Measurements from ENCODE around the gene THYN1.

The THYN1 gene

DNA sequence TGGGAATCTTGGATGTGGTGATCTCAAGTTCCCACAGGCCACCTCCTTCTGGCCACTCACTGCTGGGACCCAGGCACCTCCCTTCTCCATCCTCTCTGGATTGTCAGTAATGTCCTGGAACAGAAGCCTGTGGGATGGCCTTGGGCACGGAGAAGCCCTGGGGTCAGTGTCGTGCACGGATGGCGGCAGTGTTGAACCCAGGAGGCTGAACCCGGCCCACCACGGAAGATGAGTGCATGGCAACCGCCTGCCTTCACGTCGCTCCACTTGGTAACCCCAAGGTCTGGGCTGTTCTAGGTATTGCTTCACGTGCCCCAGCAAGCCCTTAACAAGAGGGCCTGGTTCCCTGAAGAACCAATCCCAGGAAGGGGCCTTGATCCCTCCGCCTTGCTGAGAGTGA lies 7.1 kb downstream of the THYN1 start:
- DNase-seq, result no peak

DNA sequence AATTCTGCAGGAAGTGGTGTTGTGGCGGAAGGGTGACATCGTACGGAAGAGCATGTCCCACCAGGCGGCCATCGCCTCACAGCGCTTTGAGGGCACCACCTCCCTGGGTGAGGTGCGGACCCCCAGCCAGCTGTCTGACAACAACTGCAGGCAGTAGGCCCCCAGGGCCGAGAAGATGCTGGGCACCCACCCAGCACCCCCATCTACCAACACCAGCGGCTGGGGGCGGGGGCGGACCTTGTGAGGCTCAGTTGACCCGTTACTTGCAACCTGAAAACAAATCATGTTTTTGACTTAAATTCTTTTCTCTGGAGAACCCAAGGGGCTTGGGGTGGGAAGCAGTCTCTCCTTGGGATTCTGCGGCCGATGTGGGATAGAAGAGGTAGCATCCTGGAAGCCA lies 7.7 kb downstream of the THYN1 start:
- no peak for DNase-seq

DNA sequence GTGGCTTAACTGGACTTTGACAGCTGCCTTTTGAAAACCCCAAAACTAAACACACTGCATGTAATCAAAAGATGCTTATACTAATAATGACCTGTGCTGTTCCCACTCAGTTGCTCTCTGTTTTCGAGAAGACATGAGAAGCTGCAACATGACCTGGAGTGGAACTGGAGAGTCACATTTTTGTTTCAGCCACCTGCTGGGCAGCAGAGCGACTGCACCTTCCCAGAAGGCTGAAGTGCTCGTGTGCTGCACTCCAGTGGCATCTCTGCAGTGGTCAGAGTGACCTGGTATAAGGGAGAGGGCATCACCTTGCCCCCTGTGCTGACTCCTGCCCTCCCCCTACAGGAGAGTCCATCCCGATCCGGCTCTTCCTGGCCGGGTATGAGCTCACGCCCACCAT lies 8.6 kb downstream of the THYN1 start:
- DNase-seq, result no peak

DNA sequence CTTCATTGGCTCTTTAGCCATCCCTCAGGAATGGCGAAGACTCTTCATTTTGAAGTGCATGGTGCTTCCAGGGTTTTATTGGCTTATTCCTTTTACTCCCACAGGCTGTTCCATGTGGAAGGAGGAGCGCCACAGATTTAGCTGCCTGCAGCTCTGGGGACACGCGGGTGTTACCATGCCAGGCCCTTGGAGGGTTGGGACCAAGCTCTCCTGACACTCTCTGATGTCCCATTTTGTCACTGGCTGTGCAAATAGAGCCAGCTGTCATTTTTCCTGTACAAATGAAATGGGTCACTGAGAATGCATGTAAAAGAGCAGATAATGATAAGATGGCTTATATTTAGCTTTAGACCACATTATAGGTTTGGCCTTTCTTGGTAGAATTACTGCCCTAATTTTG lies 9.2 kb downstream of the THYN1 start:
- DNase-seq, result no peak

DNA sequence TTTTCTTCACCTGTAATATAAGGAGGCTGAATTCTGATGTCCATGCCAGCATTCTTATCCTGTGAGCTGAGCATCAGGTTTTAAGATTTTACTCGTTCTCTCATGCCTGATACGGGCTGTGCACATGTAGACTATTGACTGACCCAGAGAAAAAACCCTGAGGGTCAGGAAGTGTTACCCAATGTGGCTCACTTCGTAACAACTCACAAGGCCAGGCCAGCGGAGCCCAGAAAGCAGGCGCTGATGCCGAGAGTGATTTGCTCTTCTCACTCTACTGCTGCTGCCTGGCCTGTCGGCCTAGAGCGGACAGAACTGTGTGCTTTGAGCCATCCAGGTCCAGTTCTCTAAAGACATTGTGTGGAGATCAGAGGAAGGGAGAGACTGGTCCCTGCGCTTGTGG lies 10.8 kb downstream of the THYN1 start:
- no peak for DNase-seq

DNA sequence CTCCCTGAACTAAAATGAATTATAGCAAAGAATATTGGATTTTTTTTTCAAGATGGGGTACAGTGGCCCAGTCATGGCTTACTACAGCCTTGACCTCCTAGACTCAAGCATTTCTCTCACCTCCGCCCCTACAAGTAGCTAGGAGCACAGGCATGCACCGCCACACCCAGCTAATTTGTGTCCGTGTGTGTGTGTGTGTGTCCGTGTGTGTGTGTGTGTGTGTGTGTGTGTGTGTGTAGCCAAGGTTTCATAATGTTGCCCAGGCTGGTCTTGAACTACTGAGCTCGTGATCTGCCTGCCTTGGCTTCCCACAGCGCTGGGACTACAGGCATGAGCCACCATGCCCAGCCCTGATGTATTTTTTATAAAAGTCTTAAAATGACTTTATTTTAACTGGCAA lies 12.6 kb downstream of the THYN1 start:
- DNase-seq, result no peak

DNA sequence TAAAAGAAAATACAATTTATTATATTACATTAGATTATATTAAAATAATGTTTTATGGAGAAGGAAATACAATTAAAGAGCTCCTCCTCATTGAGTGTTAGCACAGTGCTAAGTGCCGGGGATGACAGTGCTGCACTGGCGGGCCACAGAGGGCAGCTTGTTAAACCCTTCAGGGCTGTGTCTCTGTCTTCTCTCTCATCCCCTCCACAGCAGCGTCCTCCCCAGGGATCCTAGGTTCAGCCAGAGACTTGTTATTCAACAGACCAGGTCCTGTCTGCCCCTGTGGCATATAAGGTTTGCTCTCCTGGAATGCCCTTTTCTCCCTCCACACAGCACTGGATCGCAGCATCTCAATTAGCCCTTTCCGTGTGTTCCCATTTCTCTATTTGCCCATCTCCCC lies 14.2 kb downstream of the THYN1 start:
- DNase-seq, result no peak

DNA sequence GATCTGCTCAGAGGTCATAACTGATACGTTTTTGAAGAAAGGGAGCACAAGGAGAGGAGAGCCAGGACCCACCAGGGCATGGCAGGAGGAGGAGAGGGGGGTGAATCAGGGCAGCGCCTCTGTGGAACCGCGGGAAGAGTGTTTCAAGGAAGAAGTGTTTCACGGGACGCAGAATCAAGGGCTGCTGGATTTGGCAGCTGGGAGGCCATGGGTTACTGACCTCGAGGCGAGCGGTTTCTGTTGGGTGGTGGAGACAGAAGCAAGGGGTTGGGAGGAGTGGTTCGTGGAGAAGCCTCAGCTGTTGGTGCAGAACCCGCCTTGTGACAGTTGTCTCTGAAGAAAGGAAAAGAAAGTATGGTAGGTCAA lies 15.6 kb downstream of the THYN1 start:
- DNase-seq, result no peak

DNA sequence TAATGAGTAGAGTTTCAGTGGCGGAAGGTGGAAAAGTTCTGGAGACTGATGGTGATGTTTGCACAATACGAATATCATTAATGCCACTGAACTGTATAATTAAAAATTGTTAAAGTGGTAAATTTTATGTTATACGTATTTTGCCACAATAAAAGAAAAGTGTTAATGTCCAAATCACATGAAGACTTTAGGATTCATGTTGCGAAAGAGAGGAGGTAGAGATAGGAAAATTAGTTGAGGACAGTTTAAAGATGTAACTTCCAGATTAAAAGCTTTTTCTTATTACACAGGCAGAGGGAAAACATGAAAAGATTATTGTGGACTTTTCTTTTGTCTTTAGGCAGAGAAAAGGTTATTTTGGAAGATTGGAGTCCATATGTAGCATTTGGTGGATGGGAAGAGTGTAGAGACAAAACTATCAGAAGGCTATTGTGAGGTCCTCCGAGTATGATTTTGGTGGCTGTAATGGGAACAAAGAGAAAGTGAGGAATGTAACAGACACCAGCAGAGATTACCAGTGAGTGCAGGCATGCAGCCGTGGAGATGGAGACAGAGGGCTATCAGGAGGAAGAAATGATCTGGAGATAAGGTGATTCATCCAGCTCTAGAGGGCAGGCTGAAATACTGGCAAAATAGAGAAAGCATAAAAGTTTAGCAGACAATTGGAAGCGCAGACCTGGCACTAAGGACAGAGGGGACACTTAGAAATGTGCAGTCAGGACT lies 16.2 kb downstream of the THYN1 start:
- no peak for DNase-seq

DNA sequence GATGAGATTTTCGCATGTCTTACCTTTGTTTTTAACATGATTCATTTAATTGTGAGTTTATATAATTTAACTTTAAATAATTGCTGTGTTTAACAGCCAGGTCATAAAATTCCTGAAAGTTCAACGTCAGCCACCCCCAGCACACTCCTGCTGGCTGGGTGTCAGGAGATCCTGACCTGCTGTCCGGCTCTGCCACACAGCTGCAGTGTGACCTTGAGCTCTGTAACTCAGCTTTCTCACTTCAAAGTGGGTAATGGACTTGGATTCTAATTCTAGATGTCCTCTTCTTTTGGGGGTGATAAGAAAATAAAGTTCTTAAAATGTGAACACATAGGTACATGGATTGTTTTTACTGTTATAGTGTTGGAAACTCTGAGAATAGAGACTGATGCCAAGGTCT lies 17.8 kb downstream of the THYN1 start:
- no peak for DNase-seq

DNA sequence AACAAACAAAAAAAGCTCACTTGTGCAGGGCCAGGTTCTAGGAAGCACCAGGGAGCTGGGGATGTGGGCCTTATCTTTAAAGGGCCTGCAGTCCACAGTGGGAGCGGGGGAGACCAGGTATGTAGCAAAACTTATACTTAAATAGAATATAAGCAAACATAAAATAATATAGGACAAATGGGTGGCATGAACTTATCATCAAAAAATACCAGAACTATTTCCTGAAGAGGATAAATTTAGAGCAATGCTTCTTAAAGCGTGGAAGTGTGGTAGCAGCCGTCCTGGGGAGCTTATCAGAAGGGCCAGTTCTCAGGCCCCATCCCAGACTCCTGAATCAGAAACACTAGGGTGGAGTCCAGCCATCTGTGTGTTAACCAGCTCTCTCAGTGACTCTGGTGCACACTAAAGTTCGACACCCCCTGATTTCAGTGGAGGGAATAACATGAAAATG lies 19.4 kb downstream of the THYN1 start:
- DNase-seq, result no peak

DNA sequence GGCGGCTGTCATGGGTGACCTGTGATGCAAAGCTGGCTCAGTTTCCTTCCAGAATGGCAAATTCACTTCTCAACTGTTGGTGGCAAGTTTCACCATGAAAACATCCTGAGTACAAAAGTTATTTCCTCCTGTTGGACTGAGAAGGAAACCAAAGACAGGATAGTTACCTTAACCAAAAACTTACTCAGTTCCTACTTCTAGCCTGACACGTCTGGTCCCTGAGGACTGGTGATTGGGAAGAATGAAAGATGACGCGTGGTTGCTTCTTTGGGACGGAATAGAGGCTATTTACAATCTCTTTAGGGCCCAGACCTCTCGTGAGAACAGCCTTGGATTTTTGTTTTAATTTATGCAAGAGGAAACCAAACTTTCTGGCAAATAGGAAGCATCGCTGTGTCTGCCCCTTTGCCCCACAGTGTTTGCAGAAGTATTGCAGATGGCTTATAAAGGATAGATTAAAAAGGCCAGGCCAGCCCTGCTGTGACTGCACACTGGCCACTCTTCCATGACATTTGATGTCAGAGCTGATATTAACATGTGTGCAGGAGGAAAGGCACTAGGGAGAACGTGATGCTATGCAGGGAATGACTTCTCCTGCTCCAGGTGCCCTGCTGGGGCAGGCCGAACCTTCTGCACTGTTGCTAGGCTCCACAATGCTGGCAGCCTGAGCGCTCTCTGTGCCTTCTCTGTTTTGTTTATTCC lies 21.0 kb downstream of the THYN1 start:
- DNase-seq, result peak in 1 of 2 donors; percentile 20

DNA sequence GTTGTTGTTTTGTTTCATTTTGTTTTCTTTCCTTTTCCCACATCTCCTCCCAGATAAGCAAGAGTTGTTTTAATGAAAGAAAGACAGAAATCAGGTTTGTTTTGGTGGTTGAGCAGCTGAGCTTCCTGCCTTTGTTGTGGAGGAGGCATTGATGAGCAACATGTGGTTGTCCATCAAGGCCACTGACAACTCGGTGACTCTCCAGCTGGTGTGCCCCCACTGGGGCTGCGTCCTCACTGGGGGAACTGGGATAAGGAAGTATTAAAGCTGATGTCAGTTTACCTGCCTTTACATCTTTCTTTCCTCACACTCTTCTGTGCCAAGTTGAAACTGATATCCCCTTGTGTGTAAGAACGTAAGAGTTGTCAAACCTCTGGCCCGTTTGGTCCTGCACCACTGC lies 22.8 kb downstream of the THYN1 start:
- no peak for DNase-seq

DNA sequence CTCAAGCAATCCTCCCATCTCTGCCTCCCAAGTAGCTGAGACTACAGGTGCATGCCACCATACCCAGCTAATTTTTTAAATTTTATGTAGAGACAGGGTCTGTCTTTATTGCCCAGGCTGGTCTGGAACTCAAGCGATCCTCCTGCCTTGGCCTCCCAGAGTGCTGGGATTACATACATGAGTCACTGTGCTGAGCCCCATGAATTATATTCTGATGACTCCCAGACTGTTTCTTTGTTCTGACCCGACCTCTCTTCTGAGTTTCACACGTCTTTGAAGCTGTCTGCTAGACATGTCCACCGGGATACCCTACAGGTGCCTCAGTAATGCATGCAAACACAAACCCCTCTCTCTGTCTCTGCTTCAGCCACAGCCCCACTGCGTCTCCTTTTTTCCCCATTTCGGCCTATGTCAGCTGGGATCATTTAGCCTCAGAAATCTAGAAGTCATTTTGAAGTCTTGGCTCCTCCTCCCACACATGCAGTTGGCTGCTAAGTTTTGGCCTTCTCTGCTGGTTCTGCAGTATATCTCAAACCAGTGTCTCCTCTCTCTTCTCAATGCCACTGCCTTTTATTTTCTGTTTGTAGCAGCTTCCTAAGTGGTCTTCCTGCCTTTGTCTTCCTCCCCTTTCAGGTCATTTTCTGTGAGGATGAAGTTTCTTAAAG lies 23.9 kb downstream of the THYN1 start:
- DNase-seq, result no peak

DNA sequence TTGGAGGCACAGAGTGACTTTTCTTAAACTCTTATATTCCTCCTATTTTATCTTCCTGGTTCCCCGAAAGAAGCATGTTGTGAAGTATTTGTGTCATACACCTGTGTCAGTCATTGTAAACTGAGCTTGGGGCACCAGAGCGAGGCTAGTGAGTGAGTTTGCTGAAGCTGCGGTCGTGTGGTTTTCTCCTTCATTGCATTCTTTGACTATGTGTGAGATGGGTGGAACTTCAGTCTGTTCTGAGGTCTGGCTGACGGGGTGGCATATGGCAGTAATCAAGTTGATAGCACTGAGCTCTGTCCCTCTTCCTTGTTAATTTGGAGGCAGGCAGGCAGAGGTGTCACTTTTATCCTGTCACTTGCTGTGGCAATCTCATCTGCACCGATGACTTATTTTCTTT lies 24.5 kb downstream of the THYN1 start:
- no peak for DNase-seq

DNA sequence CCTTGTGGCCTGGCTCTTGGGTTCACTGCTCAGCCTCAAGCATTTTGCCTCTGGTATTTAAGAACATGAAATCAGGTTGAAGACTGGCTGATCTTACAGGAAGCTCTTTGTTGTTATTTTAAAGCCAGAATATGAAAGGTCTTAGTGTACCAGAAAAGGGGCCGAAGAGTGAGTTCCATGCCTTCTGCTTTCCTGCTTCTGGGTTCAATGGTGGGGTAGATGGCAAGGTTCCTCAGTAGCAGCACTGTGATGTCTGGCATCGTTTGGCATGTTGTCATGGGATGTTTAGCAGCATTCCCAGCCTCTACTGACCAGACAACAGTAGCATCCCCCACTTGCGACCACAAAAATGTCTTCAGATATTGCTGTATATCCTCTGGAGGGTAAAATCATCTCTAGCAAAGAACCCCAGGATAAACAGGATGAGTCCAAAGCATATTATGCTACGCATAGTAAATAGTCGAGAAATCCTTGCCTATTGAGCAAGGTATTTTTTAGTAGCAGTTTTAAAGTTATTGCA lies 26.3 kb downstream of the THYN1 start:
- no peak for DNase-seq

DNA sequence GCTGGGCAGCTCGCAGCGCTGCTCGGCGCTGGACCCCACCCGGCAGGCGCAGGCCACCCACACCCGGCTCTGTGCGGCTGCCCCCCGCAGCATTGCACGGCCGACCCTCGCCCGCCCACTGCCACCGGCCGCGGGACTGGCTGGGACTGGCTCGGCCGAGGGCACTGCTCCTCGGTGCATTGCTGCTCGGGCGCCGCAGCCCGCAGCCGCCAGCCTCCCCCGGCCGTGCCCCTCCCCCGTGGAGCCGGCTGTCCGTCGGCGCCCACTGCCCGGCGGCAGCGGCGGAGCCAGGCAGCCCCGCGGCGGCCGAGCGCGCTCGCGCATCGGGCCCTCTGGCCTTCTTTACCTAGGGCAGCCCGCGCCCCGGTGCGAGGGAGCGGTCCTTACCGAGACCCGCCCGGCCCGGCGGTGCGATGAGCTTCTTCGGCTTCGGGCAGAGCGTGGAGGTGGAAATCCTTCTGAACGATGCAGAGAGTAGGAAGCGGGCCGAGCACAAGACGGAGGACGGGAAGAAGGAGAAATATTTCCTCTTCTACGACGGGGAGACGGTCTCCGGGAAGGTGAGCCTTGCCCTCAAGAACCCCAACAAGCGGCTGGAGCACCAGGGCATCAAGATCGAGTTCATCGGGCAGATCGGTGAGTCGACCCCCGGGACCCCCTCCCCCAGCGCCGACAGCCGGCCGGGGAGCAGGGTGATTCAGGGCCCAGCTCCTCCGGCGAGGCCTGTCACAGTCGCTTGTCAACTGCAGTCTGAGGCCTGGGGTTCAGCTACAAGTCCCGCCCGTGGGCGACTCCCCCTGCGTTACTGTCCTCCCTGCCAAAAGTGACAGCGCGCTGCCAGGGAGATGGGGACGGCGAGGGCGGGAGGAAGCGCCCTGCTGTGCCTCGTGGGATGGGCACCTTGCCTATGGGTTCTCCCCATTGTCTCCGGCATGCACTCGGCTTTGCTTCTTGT lies 28.2 kb downstream of the THYN1 start:
- DNase-seq, result peak; percentile 46 to 67

DNA sequence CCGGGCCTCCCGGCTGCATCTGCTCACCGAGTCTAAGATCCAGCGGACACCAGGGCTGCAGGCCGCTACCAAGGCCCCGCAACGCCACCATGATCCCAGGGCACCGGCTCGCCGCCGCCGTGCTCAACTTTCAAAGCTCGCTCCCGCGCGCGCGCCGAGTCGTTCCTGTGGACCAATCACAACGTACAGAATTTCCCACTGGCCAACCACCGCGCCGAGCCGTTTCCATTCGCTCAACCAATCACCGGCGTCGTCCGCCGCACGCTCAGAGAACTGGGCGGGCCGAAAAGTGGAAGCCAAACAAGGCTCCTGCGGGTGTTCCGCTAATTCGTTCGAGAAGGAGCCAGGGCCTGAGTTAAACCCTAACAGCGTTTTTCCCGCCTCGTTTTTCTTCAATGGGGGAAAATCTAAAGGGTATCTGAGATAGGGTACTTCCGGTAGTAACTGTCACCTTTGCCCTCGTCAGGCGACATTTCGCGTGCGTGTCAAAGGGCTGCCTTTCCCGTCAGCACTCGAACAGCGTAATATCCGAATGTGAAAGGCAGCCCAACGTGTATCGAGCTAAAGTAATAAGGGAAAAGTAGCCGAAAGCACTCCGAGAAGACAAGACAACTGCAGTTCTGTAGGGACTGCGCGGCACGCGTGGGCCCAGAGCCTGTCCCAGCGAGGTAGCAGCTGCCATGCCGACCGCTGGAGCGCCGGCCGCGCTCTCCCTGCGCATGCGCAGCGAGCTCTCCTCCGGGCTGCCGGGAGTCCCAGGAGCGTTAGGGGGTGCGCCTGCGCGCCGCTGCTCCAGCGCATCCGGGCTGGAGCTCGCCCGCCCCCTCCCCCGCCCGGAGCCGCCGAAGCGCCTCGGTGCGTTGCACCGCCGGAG lies 29.1 kb downstream of the THYN1 start, which contains the start of the genes NCAPD3 and VPS26B:
TSS of gene NCAPD3 (minus strand) at position 132 of the 874 bp plus-strand sequence. CDS start at position 91, 41 bp downstream.
TSS of gene VPS26B (plus strand) at position 836 of the 874 bp plus-strand sequence. CDS start 452 bp downstream, outside the sequence.
- DNase-seq, result peak; percentile 90 to 94

DNA sequence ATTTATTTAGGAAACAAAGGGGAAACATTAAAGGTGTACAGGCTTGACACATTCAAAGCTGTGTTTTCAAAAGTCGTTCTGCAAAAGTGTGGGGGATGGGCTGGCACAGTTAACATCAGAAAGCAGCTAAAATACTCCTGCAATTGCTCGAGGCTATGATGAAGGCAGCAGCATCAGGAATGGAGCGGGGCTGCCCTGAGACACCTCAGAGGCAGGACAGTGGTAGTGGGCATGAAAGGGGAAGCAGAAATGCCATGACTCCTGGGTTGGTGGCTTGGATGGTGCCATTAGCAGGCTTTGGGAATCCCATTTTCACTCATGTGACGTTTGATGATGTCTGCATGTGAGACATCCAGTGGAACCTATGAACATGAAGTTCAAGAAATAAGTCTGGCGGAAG lies 30.0 kb downstream of the THYN1 start:
- no peak for DNase-seq

DNA sequence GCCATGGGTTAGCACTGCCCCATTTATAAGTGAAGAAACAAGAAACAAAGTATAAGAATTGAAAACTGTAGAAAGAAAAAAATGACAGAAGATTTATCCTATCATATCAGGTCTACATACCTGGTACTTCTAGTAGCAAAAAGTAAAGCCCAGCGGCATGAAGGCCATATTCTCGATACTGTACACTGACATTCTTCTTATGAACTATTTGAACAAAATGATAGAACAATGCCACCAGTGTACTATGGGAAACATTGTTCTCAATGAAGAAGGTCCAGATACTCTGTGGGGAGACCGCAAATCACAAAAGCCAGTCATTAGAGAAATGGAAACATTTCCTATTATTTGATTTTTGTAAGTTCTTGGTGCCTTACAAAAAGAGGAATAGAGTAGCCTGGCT lies 36.3 kb downstream of the THYN1 start:
- DNase-seq, result no peak

DNA sequence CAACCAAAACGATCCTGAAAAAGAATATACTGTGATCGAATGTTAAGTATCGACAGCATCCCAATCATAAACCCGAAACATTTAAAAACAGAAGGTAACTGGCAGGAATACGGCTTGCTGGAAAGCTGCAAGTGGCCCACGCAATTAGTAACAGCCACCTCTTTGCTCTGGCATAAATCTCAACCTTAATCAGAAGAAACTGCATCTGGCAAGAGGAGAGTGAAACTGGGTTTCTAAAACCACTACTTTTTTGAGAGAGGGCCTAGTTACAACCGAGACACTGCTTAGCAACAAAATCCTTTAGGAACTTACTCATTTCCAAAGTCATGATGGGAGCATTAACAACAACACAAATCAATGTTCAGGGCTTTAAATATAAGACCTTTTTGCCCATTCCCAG lies 37.3 kb downstream of the THYN1 start:
- DNase-seq, result no peak
